Measurements from ENCODE around the gene PDE6B. TPM values are rescaled to one million over a fixed set of nuclear protein-coding genes. Genes with fewer than 3 reads are reported as not detected.
A peak's percentile ranks its signal among the peaks of the same experiment; 100 is the strongest.

The PDE6B gene
- total RNA-seq, 6 donors from 2014 or later = 4.2 to 28.3 (median 9.0) TPM

- DNase-seq (peak in 1 of 2 donors; percentile 57), ATAC-seq (ENCODE audit: low FRiP score in 2 of 2) (no peak)
- no peak for TF ChIP-seq EP300 (IDR thresholded peaks at IDR 0.05)
- TF ChIP-seq POLR2A (IDR thresholded peaks at IDR 0.05) = no peak
- TF ChIP-seq POLR2AphosphoS5 (IDR thresholded peaks at IDR 0.05) = no peak
- no peak for TF ChIP-seq CTCF (IDR thresholded peaks at IDR 0.05)
- Histone ChIP-seq H3K27me3 (no peaks in the 10 kb centered on the region), H3K27ac (no peak overlapping the region), H3K36me3 (peaks cover 3 to 17% (median 15%) of the 10 kb centered on the region in 4 donors), H3K9me3 (no peaks in the 10 kb centered on the region), H3K4me3 (no peak overlapping the region), H3K4me1 (peaks cover 20 to 41% (median 29%) of the 10 kb centered on the region in 4 donors)
- WGBS, 2 donors = 75 to 77% methylated on average over 10 to 15 of the region's 19 CpGs
Measured at GRCh38 chr4:675980-676870, 50.9 kb downstream of the PDE6B start.

- ATAC-seq (ENCODE audit: low FRiP score in 2 of 2) (no peak), DNase-seq (peak in 1 of 2 donors; percentile 50)
- Histone ChIP-seq H3K27ac (no peak overlapping the region), H3K9me3 (no peaks in the 10 kb centered on the region), H3K36me3 (peaks cover 3 to 11% (median 9%) of the 10 kb centered on the region in 4 donors), H3K27me3 (no peaks in the 10 kb centered on the region), H3K4me3 (no peak overlapping the region), H3K4me1 (peaks cover 20 to 46% (median 31%) of the 10 kb centered on the region in 4 donors)
- TF ChIP-seq EP300 (IDR thresholded peaks at IDR 0.05) (no peak), POLR2A (IDR thresholded peaks at IDR 0.05) (no peak), POLR2AphosphoS5 (IDR thresholded peaks at IDR 0.05) (no peak), CTCF (IDR thresholded peaks at IDR 0.05) (no peak)
- WGBS, 2 donors = 87% methylated on average over 8 of the region's 8 CpGs; no CpG with 5 or more reads in 1 of the 2 donors
Measured at GRCh38 chr4:676871-677235, 51.5 kb downstream of the PDE6B start.

- ATAC-seq (ENCODE audit: low FRiP score in 2 of 2) (no peak), DNase-seq (peak in 1 of 2 donors; percentile 68)
- H3K4me1 ChIP-seq = peaks cover 25 to 52% (median 33%) of the 10 kb centered on the region in 4 donors
- peaks cover 0 to 3% (median 1%) of the 10 kb centered on the region in 4 donors for H3K36me3 ChIP-seq
- no peak overlapping the region for H3K4me3 ChIP-seq
- no peaks in the 10 kb centered on the region for H3K9me3 ChIP-seq
- TF ChIP-seq POLR2A (IDR thresholded peaks at IDR 0.05) = no peak
- no peak for TF ChIP-seq EP300 (IDR thresholded peaks at IDR 0.05)
- TF ChIP-seq POLR2AphosphoS5 (IDR thresholded peaks at IDR 0.05) = no peak
- TF ChIP-seq CTCF (IDR thresholded peaks at IDR 0.05) = no peak
- no peak overlapping the region for H3K27ac ChIP-seq
- WGBS, 2 donors = 68 to 74% methylated on average over 20 to 26 of the region's 26 CpGs
- no peaks in the 10 kb centered on the region for H3K27me3 ChIP-seq
Measured at GRCh38 chr4:677431-678293, 52.3 kb downstream of the PDE6B start.

GRCh38 chr4:678331-679103 lies 53.1 kb downstream of the PDE6B start:
- no peak overlapping the region for H3K4me3 ChIP-seq
- peaks cover 22 to 51% (median 28%) of the 10 kb centered on the region in 4 donors for H3K4me1 ChIP-seq
- H3K9me3 ChIP-seq = no peaks in the 10 kb centered on the region
- H3K36me3 ChIP-seq = no peaks in the 10 kb centered on the region
- no peaks in the 10 kb centered on the region for H3K27me3 ChIP-seq
- no peak overlapping the region for H3K27ac ChIP-seq
- 79 to 93% methylated on average over 3 to 12 of the region's 14 CpGs for WGBS, 2 donors
- no peak for ATAC-seq (ENCODE audit: low FRiP score in 2 of 2)
- peak in 1 of 2 donors; percentile 66 for DNase-seq
- no peak for TF ChIP-seq EP300 (IDR thresholded peaks at IDR 0.05)
- TF ChIP-seq POLR2A (IDR thresholded peaks at IDR 0.05) = no peak
- TF ChIP-seq CTCF (IDR thresholded peaks at IDR 0.05) = no peak
- TF ChIP-seq POLR2AphosphoS5 (IDR thresholded peaks at IDR 0.05) = no peak

Data from upper lobe of left lung (tissue), 6 donors.